GM18951 (cell line): ENCODE measurements around the gene PMEPA1.

Experiments
- POLR2A ChIP-seq: IDR thresholded peaks from 4 replicates; pipeline ENCODE4 v1.6.1; 2011; ENCODE audit warnings: mild to moderate bottlenecking; ENCODE audit not compliant: insufficient read length, insufficient read depth; ENCODE audit errors: extremely low read depth
- in situ Hi-C: fragments of 300-500 bp; cut with MboI; formaldehyde crosslinking; loops from one replicate; pipeline ENCODE4 v1.12.0; 2022; ENCODE audit warnings: low sequenced_read_pairs, mixed read lengths, inconsistent platforms; ENCODE audit not compliant: unreplicated experiment

The PMEPA1 gene

DNA sequence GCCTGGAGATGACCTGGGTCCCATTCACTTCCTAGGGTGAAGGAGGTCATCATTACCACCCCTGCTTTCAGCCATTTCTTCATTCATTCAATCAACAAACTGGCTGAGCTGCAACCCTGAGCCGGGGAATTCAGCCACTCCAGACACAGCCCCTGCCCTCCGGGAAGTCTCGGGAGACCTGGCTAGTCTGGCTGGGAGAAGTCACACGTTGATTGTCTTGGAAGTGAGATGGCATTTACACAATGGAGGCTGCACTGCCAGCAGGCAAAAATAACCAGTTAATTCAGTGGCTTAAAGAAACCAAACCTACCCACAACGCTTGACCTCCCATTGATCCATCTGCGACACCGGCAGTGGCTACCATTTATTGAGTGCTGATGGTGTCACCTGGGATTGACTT, 2.0 kb upstream of the PMEPA1 start:
- in situ Hi-C loops = no loop called here
- no peak for TF ChIP-seq POLR2A

DNA sequence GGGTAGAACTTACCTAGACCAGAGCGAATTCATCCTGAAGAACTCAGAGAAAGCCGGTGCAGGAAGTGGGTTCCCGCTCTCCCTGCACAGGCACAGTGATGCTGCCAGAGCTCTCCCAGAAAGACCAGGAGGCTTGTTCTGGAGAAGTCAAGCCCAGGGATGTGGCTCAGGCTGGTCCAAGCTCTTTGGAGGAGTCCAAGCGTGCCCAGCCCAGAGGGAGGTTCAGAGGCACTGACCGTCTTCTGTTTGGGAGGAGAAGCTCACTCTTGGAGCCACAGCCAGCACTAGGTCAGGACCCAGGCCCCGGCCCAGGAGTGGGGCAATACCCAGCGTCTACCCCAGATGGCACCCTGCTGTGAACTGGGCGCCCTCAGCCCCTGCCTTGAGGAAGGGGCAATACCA, 1.5 kb upstream of the PMEPA1 start:
- in situ Hi-C loops = no loop called here
- no peak for TF ChIP-seq POLR2A

DNA sequence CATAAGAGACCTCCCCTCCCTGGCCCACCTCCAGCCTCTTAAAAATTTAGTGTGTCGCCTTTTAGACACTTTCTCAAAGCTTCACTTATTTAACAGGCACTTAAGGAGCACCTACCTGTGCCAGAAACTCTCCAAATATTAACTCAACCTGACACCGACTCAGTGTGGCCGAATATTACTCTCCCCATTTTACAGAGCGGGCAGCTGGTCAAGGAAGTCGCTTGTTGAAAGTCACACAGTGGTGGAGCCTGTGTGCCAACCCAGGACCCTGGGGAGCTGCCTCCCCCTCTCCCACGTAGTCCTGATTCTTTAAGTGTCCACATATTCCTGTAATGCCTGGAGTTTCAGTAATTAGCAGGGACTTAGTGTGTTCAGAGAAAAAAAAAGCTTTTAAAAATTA, 1.0 kb upstream of the PMEPA1 start:
- in situ Hi-C loops = no loop called here
- TF ChIP-seq POLR2A = no peak

GRCh38 chr20:57708694-57709673, 831 bp downstream of the PMEPA1 start:
- in situ Hi-C loops = no loop called here
- TF ChIP-seq POLR2A = no peak

GRCh38 chr20:57707849-57708693, 1.7 kb downstream of the PMEPA1 start:
- TF ChIP-seq POLR2A = no peak
- in situ Hi-C loops = no loop called here

GRCh38 chr20:57707320-57707719, 2.5 kb downstream of the PMEPA1 start:
- TF ChIP-seq POLR2A = no peak
- in situ Hi-C loops = no loop called here

GRCh38 chr20:57705127-57705899, 4.5 kb downstream of the PMEPA1 start:
- no peak for TF ChIP-seq POLR2A
- in situ Hi-C loops = no loop called here

DNA sequence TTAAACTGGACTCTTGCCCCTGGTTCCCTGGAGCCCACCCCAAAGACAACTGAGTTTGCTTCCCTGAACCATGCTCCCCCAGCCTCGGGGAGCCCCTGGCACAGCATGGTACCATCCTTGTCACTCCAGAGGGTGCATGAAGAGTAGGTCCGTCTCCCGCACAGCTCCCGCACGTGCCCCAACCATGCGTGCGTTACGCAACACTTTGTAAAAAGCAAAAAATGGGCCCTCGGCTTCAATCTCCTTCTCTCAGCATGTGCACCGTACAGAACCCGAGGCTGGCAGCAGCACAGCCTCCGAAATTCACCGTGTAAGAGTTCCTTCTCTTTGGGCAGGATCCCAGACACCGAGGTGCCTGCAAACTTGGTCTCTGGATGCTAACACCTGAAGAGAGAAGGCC, 5.6 kb downstream of the PMEPA1 start:
- in situ Hi-C loops = no loop called here

GRCh38 chr20:57703013-57703412, 6.8 kb downstream of the PMEPA1 start:
- in situ Hi-C loops = no loop called here
- no peak for TF ChIP-seq POLR2A

More for the DNA sequence above, 5.6 kb downstream of the PMEPA1 start:
- TF ChIP-seq POLR2A = no peak

DNA sequence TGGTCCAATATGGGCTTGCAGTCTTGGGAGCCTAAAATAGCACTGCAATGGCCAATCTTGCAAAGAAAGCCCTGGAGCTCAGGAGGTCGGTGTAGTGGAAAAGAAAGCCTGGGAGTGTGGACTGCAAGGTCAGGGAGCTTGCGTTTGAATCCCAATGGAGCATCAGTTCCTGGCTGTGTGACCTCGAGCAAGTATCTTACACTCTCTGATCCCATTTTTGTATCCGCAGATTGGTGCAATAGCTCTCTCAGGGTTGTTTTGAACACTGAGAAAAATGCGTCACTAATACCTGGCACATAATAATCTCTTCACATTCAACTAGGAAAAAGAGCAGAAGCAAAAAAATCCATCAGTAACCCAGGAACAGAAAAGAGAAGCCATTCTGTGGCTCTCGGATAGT, 7.3 kb downstream of the PMEPA1 start:
- TF ChIP-seq POLR2A = no peak
- in situ Hi-C loops = no loop called here

- in situ Hi-C loops = no loop called here
Observed at GRCh38 chr20:57702091-57702490, 7.7 kb downstream of the PMEPA1 start.

GRCh38 chr20:57701651-57702050, 8.2 kb downstream of the PMEPA1 start:
- in situ Hi-C loops = no loop called here
- no peak for TF ChIP-seq POLR2A

More at GRCh38 chr20:57702091-57702490, 7.7 kb downstream of the PMEPA1 start:
- TF ChIP-seq POLR2A = no peak

GRCh38 chr20:57701090-57701489, 8.7 kb downstream of the PMEPA1 start:
- TF ChIP-seq POLR2A = no peak
- in situ Hi-C loops = no loop called here
